NCI-H345 treated with DMSO at 0.1 percent for 48 hours (cell line): ENCODE data around the gene KIF1C.
"Not testable (repeated sequence)": the region's sequence is repeated elsewhere in the genome, so short reads cannot be mapped to it uniquely, and the experiment has no call there.

ENCODE experiments used
- DNase-seq: peaks from one replicate; lab custom pipeline; 2025; ENCODE audit not compliant: unreplicated experiment; lab: John Stamatoyannopoulos, UW

The KIF1C gene

GRCh38 chr17:4999430-5000093 lies 1.8 kb downstream of the KIF1C start:
- no peak for DNase-seq

- DNase-seq: no peak
Observed at GRCh38 chr17:5000237-5000639, 2.5 kb downstream of the KIF1C start.

- no peak for DNase-seq
Observed at GRCh38 chr17:5002121-5002788, 4.5 kb downstream of the KIF1C start.

- DNase-seq: no peak
Observed at GRCh38 chr17:5003214-5003867, 5.6 kb downstream of the KIF1C start.

- DNase-seq: no peak
Observed at GRCh38 chr17:5011928-5012327, 14.2 kb downstream of the KIF1C start.

GRCh38 chr17:5014357-5014756 lies 16.6 kb downstream of the KIF1C start:
- no peak for DNase-seq

- DNase-seq: no peak
Observed at GRCh38 chr17:5019475-5019956, 21.8 kb downstream of the KIF1C start.

GRCh38 chr17:5020502-5021023 lies 22.8 kb downstream of the KIF1C start:
- DNase-seq: no peak

GRCh38 chr17:5022171-5022711 lies 24.5 kb downstream of the KIF1C start:
- DNase-seq: no peak

- DNase-seq: no peak
Observed at GRCh38 chr17:5023588-5024147, 25.9 kb downstream of the KIF1C start.

GRCh38 chr17:5024604-5025003 lies 26.9 kb downstream of the KIF1C start:
- DNase-seq: no peak

GRCh38 chr17:5027299-5027698 lies 29.5 kb downstream of the KIF1C start:
- DNase-seq: no peak

GRCh38 chr17:5027916-5028315 lies 30.2 kb downstream of the KIF1C start:
- DNase-seq: no peak

GRCh38 chr17:5030168-5030567 lies 32.4 kb downstream of the KIF1C start:
- not testable (repeated sequence) for DNase-seq

- peak; percentile 9 for DNase-seq
Observed at GRCh38 chr17:5031365-5032082, 33.8 kb downstream of the KIF1C start.

GRCh38 chr17:5032865-5033264 lies 35.1 kb downstream of the KIF1C start:
- no peak for DNase-seq

GRCh38 chr17:5033352-5034015 lies 35.7 kb downstream of the KIF1C start:
- DNase-seq: no peak

- DNase-seq: no peak
Observed at GRCh38 chr17:5034063-5034462, 36.3 kb downstream of the KIF1C start.

- no peak for DNase-seq
Observed at GRCh38 chr17:5034651-5035050, 36.9 kb downstream of the KIF1C start.

- peak; percentile 0 for DNase-seq
Observed at GRCh38 chr17:5035315-5035714, 37.6 kb downstream of the KIF1C start, which contains the start of gene SLC52A1. SLC52A1 (minus strand) TSS chr17:5035426; CDS start chr17:5034606, 820 bp downstream.
